ENCODE results near the gene MRPL4. TPM values are rescaled to one million over a fixed set of nuclear protein-coding genes. Genes with fewer than 3 reads are reported as not detected.
A peak's percentile ranks its signal among the peaks of the same experiment; 100 is the strongest.

MRPL4 gene
- total and polyA plus RNA-seq, 2 of the 13 experiments (the other 11 are each of a cell fraction or from before 2014, with no cell fraction given) = 40.6 to 42.5 TPM

DNA sequence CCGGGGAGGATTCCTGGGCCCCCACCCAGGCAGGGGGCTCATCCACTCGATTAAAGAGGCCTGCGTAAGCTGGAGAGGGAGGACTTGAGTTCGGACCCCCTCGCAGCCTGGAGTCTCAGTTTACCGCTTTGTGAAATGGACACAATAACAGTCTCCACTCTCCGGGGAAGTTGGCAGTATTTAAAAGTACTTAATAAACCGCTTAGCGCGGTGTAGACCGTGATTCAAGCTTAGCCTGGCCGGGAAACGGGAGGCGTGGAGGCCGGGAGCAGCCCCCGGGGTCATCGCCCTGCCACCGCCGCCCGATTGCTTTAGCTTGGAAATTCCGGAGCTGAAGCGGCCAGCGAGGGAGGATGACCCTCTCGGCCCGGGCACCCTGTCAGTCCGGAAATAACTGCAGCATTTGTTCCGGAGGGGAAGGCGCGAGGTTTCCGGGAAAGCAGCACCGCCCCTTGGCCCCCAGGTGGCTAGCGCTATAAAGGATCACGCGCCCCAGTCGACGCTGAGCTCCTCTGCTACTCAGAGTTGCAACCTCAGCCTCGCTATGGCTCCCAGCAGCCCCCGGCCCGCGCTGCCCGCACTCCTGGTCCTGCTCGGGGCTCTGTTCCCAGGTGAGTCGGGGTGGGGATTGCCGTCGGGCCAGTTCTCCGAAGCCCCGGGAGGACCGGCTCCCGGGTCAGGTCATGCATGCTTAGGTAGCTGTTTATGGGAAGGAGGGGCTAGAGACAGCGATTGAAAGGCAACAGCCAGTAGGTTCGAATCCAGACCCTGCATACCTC lies 18.8 kb downstream of the MRPL4 start, which contains the start of gene ICAM1 (continued):
- no peak for TF ChIP-seq E2F1 (CRISPR knock-in tag; IDR thresholded peaks at IDR 0.05)
- TF ChIP-seq, protein P1, sequence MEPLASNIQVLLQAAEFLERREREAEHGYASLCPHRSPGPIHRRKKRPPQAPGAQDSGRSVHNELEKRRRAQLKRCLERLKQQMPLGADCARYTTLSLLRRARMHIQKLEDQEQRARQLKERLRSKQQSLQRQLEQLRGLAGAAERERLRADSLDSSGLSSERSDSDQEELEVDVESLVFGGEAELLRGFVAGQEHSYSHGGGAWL (CRISPR knock-in tag; IDR thresholded peaks at IDR 0.05) = peak; percentile 94
- TF ChIP-seq ZNF841 (CRISPR knock-in tag; IDR thresholded peaks at IDR 0.05; ENCODE audit: borderline replicate concordance) = no peak
- TF ChIP-seq FLYWCH1 (CRISPR knock-in tag; IDR thresholded peaks at IDR 0.05) = peak; percentile 84; the same call in 1 of the 2 replicates
- no peak for TF ChIP-seq FUBP1 (CRISPR knock-in tag; IDR thresholded peaks at IDR 0.05; ENCODE audit: borderline replicate concordance)
- peak; percentile 91 for TF ChIP-seq SIN3A (IDR thresholded peaks at IDR 0.05; ENCODE audit: borderline replicate concordance, low read depth, low read length)
- no peak for TF ChIP-seq ZFP36 (IDR thresholded peaks at IDR 0.05; ENCODE audit: borderline replicate concordance, low read depth, low read length, partially characterized antibody)
- TF ChIP-seq, protein P2, sequence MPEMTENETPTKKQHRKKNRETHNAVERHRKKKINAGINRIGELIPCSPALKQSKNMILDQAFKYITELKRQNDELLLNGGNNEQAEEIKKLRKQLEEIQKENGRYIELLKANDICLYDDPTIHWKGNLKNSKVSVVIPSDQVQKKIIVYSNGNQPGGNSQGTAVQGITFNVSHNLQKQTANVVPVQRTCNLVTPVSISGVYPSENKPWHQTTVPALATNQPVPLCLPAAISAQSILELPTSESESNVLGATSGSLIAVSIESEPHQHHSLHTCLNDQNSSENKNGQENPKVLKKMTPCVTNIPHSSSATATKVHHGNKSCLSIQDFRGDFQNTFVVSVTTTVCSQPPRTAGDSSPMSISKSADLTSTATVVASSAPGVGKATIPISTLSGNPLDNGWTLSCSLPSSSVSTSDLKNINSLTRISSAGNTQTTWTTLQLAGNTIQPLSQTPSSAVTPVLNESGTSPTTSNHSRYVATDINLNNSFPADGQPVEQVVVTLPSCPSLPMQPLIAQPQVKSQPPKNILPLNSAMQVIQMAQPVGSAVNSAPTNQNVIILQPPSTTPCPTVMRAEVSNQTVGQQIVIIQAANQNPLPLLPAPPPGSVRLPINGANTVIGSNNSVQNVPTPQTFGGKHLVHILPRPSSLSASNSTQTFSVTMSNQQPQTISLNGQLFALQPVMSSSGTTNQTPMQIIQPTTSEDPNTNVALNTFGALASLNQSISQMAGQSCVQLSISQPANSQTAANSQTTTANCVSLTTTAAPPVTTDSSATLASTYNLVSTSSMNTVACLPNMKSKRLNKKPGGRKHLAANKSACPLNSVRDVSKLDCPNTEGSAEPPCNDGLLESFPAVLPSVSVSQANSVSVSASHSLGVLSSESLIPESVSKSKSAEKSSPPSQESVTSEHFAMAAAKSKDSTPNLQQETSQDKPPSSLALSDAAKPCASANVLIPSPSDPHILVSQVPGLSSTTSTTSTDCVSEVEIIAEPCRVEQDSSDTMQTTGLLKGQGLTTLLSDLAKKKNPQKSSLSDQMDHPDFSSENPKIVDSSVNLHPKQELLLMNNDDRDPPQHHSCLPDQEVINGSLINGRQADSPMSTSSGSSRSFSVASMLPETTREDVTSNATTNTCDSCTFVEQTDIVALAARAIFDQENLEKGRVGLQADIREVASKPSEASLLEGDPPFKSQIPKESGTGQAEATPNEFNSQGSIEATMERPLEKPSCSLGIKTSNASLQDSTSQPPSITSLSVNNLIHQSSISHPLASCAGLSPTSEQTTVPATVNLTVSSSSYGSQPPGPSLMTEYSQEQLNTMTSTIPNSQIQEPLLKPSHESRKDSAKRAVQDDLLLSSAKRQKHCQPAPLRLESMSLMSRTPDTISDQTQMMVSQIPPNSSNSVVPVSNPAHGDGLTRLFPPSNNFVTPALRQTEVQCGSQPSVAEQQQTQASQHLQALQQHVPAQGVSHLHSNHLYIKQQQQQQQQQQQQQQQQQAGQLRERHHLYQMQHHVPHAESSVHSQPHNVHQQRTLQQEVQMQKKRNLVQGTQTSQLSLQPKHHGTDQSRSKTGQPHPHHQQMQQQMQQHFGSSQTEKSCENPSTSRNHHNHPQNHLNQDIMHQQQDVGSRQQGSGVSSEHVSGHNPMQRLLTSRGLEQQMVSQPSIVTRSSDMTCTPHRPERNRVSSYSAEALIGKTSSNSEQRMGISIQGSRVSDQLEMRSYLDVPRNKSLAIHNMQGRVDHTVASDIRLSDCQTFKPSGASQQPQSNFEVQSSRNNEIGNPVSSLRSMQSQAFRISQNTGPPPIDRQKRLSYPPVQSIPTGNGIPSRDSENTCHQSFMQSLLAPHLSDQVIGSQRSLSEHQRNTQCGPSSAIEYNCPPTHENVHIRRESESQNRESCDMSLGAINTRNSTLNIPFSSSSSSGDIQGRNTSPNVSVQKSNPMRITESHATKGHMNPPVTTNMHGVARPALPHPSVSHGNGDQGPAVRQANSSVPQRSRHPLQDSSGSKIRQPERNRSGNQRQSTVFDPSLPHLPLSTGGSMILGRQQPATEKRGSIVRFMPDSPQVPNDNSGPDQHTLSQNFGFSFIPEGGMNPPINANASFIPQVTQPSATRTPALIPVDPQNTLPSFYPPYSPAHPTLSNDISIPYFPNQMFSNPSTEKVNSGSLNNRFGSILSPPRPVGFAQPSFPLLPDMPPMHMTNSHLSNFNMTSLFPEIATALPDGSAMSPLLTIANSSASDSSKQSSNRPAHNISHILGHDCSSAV (CRISPR knock-in tag; IDR thresholded peaks at IDR 0.05; ENCODE audit: borderline replicate concordance) = no peak
- TF ChIP-seq SRF (IDR thresholded peaks at IDR 0.05; ENCODE audit: low read depth, low read length) = no peak
- peak; percentile 64 for TF ChIP-seq FOSL2 (CRISPR knock-in tag; IDR thresholded peaks at IDR 0.05)
- TF ChIP-seq RBFOX2 (IDR thresholded peaks at IDR 0.05; ENCODE audit: low read depth, low read length) = peak; percentile 93
- TF ChIP-seq CHD4 (IDR thresholded peaks at IDR 0.05; ENCODE audit: borderline replicate concordance, low read length) = peak; percentile 89; the same call in 1 of the 2 replicates
- TF ChIP-seq ZNF121 (CRISPR knock-in tag; IDR thresholded peaks at IDR 0.05) = peak; percentile 74
- TF ChIP-seq BHLHE40 (IDR thresholded peaks at IDR 0.05; ENCODE audit: low read length) = no peak
- TF ChIP-seq KDM5A (IDR thresholded peaks at IDR 0.05; ENCODE audit: borderline replicate concordance, low read length) = 0 out of 2 replicates have a peak, but pooled peaks have one; percentile 42
- peak; percentile 40; the same call in 1 of the 2 replicates for TF ChIP-seq ZNF143 (CRISPR knock-in tag; IDR thresholded peaks at IDR 0.05)
- TF ChIP-seq POLR2G (IDR thresholded peaks at IDR 0.05; ENCODE audit: low read depth, low read length) = peak; percentile 98

Measured in HepG2 (cell line).